Panc1 (cell line): ENCODE data around the gene E2F8. TPM values are rescaled to one million over a fixed set of nuclear protein-coding genes. Genes with fewer than 3 reads are reported as not detected.

ENCODE experiments used
- ATAC-seq: fragments of 200-7000 bp; cut with Tn5 transposase; 2 replicates; pipeline ENCODE4 v1.9.1; 2020; ENCODE audit warnings: mild to moderate bottlenecking, moderate library complexity
- BruUV-seq: library from RNA; stranded (reverse); fragments of 400-500 nt; replicated peaks from 2 replicates; lab custom pipeline; 2021; lab: Mats Ljungman, UMichigan
- CTCF ChIA-PET: fragments of 300-600 bp; sonication (Branson Sonifier 250); formaldehyde crosslinking; loops from one replicate; lab custom pipeline; 2022; ENCODE audit warnings: antibody characterized with exemption; lab: Charles Lee
- POLR2A ChIA-PET: fragments of 300-600 bp; sonication (Branson Sonifier 250); formaldehyde crosslinking; loops from one replicate; lab custom pipeline; 2022; ENCODE audit warnings: antibody characterized with exemption; lab: Charles Lee
- DNase-seq: peaks from one replicate; pipeline ENCODE4 v3.0.0-alpha.2; 2010; ENCODE audit warnings: low read depth, low spot score
- H3K27ac ChIP-seq: 2 replicates; pipeline ENCODE4 v1.5.1; 2011; ENCODE audit warnings: mild to moderate bottlenecking, low read length, inconsistent platforms
- H3K27me3 ChIP-seq: fragments of 200-500 bp; sonication (Bioruptor generic); 2 replicates; pipeline ENCODE4 v1.6.0; 2014; ENCODE audit warnings: low read length, inconsistent platforms; ENCODE audit not compliant: control insufficient read depth, insufficient read depth
- H3K36me3 ChIP-seq: fragments of 200-500 bp; sonication (Bioruptor generic); 2 replicates; pipeline ENCODE4 v1.5.1; 2014; ENCODE audit warnings: inconsistent platforms, mild to moderate bottlenecking, low read length, moderate library complexity; ENCODE audit not compliant: control insufficient read depth, insufficient read depth
- H3K4me1 ChIP-seq: 2 replicates; pipeline ENCODE4 v1.5.1; 2011; ENCODE audit warnings: inconsistent platforms, mild to moderate bottlenecking, low read length, moderate library complexity; ENCODE audit not compliant: control insufficient read depth, insufficient read depth
- H3K4me3 ChIP-seq, 2 experiments: 2 replicates each; pipeline ENCODE4 v1.5.1; 2011 to 2012; ENCODE audit warnings: low read depth in 2 of 2, low read length in 2 of 2, mild to moderate bottlenecking in 2 of 2, inconsistent platforms in 1 of 2, moderate library complexity in 1 of 2
- H3K9me3 ChIP-seq: fragments of 200-500 bp; sonication (Bioruptor generic); 2 replicates; pipeline ENCODE4 v1.5.1; 2014; ENCODE audit warnings: low read depth, mild to moderate bottlenecking, inconsistent platforms, low read length, moderate library complexity; ENCODE audit not compliant: control insufficient read depth, insufficient read depth
- CTCF ChIP-seq: fragments of 450-650 bp; IDR thresholded peaks from 2 replicates; pipeline ENCODE4 v1.5.1; 2017; ENCODE audit warnings: mild to moderate bottlenecking
- POLR2AphosphoS5 ChIP-seq: IDR thresholded peaks from 2 replicates; pipeline ENCODE4 v1.6.1; 2012; ENCODE audit warnings: mild to moderate bottlenecking, low read depth, low read length, moderate library complexity
- SIN3A ChIP-seq: IDR thresholded peaks from 2 replicates; pipeline ENCODE4 v1.6.1; 2012; ENCODE audit warnings: low read depth, mild to moderate bottlenecking, low read length, moderate library complexity, borderline replicate concordance; ENCODE audit not compliant: insufficient read depth
- TCF7L2 ChIP-seq: IDR thresholded peaks from 2 replicates; pipeline ENCODE4 v1.6.1; 2011; ENCODE audit warnings: mild to moderate bottlenecking, low read depth, low read length, inconsistent platforms
- in situ Hi-C: cut with HindIII; loops from 2 replicates; pipeline ENCODE4 v1.10.0; 2016; ENCODE audit warnings: low sequenced_read_pairs, low pct_unique_long_range_greater_than_20kb
- intact Hi-C: fragments of 100-400 bp; cut with micrococcal nuclease; formaldehyde crosslinking; loops from one replicate; pipeline ENCODE4 v1.10.0; 2022; ENCODE audit not compliant: unreplicated experiment
- total RNA-seq: library from RNA; stranded (reverse); gene quantifications from one replicate; pipeline ENCODE4 v1.2.1, GENCODE V29; 2021; ENCODE audit not compliant: unreplicated experiment
- TF ChIP-seq, protein P1 (sequence below), 2 experiments: IDR thresholded peaks; 2 replicates each; pipeline ENCODE4 v1.6.1; 2011 to 2012; ENCODE audit warnings: low read depth in 2 of 2, control low read depth in 1 of 2, low read length in 1 of 2, mild to moderate bottlenecking in 1 of 2, moderate library complexity in 1 of 2; ENCODE audit not compliant: insufficient read depth in 1 of 2

E2F8 gene
- total RNA-seq, 1 experiment from 2014 or later = 14.2 TPM

DNA sequence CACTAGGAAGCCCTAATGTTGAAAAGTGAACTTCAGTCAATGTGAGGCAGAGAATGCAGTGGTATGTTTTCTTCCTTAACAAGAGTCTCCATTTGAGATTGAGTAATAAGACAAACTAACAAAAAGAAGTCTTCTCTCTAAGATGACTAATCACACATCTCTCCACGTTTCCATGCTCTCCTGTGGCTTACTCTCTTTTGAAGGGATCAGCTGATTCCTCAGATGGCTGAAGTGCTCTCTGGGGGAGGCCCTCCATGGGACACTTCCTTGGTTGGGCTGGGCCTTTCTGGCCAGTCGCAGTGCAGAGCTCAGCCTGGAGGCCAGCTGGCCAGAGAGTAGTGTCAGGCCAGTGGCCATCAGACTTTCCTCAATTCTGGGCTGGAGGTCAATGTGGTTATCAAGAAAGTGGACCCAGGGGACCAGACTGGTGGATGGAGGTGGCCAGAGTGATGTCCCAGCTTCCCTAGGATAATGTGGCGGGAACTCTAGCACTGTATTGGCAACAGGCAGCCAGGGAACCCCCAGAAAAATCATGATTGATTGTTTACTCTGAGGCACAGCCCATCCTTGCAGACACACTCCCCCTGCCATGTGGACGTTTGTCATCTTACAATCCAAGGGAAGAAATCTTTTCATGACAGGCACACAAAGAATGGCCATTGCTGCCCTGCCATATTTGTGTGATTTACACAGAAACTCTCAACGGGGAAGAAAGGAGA lies 53.5 kb downstream of the E2F8 start:
- CTCF ChIA-PET = no interaction called here
- intact Hi-C loops = no loop called here

DNA sequence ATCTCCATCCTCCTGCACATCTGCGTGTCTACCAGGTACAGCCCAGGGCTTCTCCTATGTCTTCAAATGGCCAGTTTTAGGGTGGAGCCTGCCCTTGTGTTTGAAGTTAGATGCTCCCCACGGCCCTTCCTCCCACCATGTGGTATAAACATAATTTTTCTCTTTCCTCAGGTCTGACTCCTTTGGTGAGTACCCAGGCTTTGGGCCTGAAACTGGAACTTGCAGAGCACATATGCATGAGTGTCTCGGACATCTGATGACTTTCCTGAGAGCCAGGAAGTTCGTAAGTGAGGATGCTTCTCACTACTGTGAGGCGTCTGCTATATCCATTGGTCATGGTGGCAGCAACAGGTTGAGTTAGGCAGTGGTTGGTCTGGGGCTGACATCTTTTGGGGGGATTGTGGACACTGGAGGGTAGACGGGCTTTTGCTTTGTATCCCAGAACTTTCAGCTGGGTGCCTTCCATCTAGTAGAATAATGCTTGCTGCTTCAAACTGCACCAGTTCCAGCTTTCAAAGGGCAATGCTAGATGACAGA lies 55.2 kb downstream of the E2F8 start:
- Histone ChIP-seq H3K9me3 (no peaks in the 10 kb centered on the region), H3K4me1 (no peaks in the 10 kb centered on the region), H3K27ac (no peak overlapping the region), H3K27me3 (no peaks in the 10 kb centered on the region), H3K4me3 (no peak overlapping the region), H3K36me3 (no peaks in the 10 kb centered on the region)
- no peak for ATAC-seq
- no TSS peak for BruUV-seq
- TF ChIP-seq POLR2AphosphoS5 = no peak
- no peak for TF ChIP-seq CTCF
- TF ChIP-seq TCF7L2 = no peak
- TF ChIP-seq, protein P1, sequence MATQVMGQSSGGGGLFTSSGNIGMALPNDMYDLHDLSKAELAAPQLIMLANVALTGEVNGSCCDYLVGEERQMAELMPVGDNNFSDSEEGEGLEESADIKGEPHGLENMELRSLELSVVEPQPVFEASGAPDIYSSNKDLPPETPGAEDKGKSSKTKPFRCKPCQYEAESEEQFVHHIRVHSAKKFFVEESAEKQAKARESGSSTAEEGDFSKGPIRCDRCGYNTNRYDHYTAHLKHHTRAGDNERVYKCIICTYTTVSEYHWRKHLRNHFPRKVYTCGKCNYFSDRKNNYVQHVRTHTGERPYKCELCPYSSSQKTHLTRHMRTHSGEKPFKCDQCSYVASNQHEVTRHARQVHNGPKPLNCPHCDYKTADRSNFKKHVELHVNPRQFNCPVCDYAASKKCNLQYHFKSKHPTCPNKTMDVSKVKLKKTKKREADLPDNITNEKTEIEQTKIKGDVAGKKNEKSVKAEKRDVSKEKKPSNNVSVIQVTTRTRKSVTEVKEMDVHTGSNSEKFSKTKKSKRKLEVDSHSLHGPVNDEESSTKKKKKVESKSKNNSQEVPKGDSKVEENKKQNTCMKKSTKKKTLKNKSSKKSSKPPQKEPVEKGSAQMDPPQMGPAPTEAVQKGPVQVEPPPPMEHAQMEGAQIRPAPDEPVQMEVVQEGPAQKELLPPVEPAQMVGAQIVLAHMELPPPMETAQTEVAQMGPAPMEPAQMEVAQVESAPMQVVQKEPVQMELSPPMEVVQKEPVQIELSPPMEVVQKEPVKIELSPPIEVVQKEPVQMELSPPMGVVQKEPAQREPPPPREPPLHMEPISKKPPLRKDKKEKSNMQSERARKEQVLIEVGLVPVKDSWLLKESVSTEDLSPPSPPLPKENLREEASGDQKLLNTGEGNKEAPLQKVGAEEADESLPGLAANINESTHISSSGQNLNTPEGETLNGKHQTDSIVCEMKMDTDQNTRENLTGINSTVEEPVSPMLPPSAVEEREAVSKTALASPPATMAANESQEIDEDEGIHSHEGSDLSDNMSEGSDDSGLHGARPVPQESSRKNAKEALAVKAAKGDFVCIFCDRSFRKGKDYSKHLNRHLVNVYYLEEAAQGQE (IDR thresholded peaks at IDR 0.05; ENCODE audit: insufficient read depth in 1 of 2, low read depth in 2 of 2, low read length in 1 of 2) = no peak
- TF ChIP-seq SIN3A = no peak
- ChIA-PET POLR2A (no interaction called here), CTCF (no interaction called here)
- intact Hi-C loops = no loop called here
- DNase-seq = no peak
- in situ Hi-C loops = no loop called here

More for the DNA sequence above, 53.5 kb downstream of the E2F8 start:
- Histone ChIP-seq H3K4me3 (no peak overlapping the region), H3K36me3 (no peaks in the 10 kb centered on the region), H3K27me3 (no peaks in the 10 kb centered on the region), H3K27ac (no peak overlapping the region), H3K4me1 (no peaks in the 10 kb centered on the region), H3K9me3 (no peaks in the 10 kb centered on the region)
- no peak for ATAC-seq
- POLR2A ChIA-PET = no interaction called here
- in situ Hi-C loops = no loop called here
- no peak for TF ChIP-seq SIN3A
- TF ChIP-seq, protein P1 (IDR thresholded peaks at IDR 0.05; ENCODE audit: insufficient read depth in 1 of 2, low read depth in 2 of 2, low read length in 1 of 2) = no peak
- no peak for TF ChIP-seq POLR2AphosphoS5
- no peak for TF ChIP-seq CTCF
- no peak for TF ChIP-seq TCF7L2
- BruUV-seq = no TSS peak
- DNase-seq = no peak
